HL-60 (cell line): ENCODE data around the gene C6orf136.
A peak's percentile ranks its signal among the peaks of the same experiment; 100 is the strongest.

Source experiments
- DNase-seq, 2 experiments: peaks; one replicate each; pipeline ENCODE4 v3.0.0-alpha.2; 2010 to 2020; ENCODE audit warnings: low read depth in 1 of 2, low spot score in 1 of 2
- H3K27ac ChIP-seq: fragments of 250-450 bp; sonication (Bioruptor Pico); replicated peaks from 2 replicates; pipeline ENCODE4 v1.5.1; 2020; ENCODE audit warnings: mild to moderate bottlenecking, moderate library complexity
- H3K27me3 ChIP-seq: fragments of 250-450 bp; sonication (Bioruptor Pico); 2 replicates; pipeline ENCODE4 v1.5.1; 2021; ENCODE audit warnings: mild to moderate bottlenecking, moderate library complexity; ENCODE audit not compliant: insufficient read depth, poor library complexity, severe bottlenecking
- H3K4me3 ChIP-seq: replicated peaks from 2 replicates; pipeline ENCODE4 v1.5.1; 2011; ENCODE audit warnings: mild to moderate bottlenecking, control low read depth, low read length; ENCODE audit not compliant: insufficient read depth
- GABPA ChIP-seq: IDR thresholded peaks from 2 replicates; pipeline ENCODE4 v1.6.1; 2012; ENCODE audit warnings: low read depth
- POLR2AphosphoS5 ChIP-seq: IDR thresholded peaks from 2 replicates; pipeline ENCODE4 v1.6.1; 2012; ENCODE audit warnings: low read depth
- SPI1 ChIP-seq: IDR thresholded peaks from 2 replicates; pipeline ENCODE4 v1.6.1; 2012; ENCODE audit warnings: low read depth, mild to moderate bottlenecking, borderline replicate concordance
- TF ChIP-seq, protein P1 (sequence below): IDR thresholded peaks from 2 replicates; pipeline ENCODE4 v1.6.1; 2012; ENCODE audit warnings: low read depth; ENCODE audit not compliant: insufficient replicate concordance
- TF ChIP-seq, protein P2 (sequence below): IDR thresholded peaks from one replicate; pipeline ENCODE4 v1.5.1; 2011; ENCODE audit warnings: low read length, control low read depth, inconsistent platforms; ENCODE audit not compliant: insufficient read depth

The C6orf136 gene

DNA sequence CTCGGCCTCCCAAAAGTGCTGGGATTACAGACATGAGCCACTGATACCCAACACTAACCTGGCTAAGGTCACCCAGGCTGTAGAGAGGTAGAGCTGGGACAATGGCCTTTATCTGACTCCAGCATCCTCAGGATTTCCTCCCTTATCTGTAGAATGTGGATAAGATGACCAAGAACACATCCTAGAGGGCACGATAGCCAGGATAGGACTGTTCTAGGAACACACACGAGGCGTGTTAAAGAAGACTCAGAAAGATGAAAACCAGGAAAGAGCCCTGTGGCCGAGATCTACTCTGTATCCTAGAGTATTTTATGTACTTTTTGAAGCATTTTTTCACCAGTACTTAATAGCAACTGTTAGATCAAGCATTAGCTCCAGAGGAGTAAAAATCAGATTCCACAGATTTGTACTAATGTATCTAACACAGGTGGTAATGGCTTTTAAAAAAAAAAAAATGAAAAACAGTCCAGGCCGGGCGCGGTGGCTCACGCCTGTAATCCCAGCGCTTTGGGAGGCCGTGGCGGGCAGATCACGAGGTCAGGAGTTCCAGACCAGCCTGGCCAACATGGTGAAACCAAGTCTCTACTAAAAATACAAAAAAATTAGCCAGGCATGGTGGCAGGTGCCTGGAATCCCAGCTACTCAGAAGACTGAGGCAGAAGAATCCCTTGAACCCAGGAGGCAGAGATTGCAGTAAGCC lies 47.2 kb upstream of the C6orf136 start:
- DNase-seq = no peak
- Histone ChIP-seq H3K27ac (no peak overlapping the region), H3K27me3 (no peaks in the 10 kb centered on the region), H3K4me3 (no peak overlapping the region)
- TF ChIP-seq GABPA (no peak), POLR2AphosphoS5 (peak; percentile 37; the same call in 1 of the 2 replicates)

DNA sequence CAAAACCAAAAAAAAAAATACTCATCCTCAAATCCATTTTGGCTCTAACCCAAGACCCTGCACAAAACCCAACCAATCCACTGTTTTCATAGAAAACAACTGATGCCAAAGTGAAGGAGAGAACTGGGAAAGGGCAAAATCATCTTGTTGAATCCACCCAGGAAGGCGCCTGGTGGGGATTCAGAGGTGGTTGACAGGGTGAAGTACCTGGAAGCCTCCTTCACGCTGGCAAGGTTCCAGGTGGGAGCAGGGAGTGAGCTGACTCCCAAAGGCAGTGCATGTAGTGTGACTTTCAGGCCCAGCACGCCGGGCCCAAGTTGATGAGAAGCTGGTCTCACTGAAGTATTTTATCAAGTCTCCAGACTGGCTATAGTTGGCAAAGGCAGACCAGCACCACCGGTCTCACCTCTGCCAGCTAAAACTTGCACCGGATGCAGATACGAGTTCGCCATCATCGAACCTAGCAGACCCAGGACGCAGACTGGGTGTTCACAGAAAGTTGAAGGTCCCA lies 46.4 kb upstream of the C6orf136 start:
- H3K27ac ChIP-seq = no peak overlapping the region
- TF ChIP-seq POLR2AphosphoS5 = no peak; the same call in 1 of the 2 replicates
- TF ChIP-seq, protein P1, sequence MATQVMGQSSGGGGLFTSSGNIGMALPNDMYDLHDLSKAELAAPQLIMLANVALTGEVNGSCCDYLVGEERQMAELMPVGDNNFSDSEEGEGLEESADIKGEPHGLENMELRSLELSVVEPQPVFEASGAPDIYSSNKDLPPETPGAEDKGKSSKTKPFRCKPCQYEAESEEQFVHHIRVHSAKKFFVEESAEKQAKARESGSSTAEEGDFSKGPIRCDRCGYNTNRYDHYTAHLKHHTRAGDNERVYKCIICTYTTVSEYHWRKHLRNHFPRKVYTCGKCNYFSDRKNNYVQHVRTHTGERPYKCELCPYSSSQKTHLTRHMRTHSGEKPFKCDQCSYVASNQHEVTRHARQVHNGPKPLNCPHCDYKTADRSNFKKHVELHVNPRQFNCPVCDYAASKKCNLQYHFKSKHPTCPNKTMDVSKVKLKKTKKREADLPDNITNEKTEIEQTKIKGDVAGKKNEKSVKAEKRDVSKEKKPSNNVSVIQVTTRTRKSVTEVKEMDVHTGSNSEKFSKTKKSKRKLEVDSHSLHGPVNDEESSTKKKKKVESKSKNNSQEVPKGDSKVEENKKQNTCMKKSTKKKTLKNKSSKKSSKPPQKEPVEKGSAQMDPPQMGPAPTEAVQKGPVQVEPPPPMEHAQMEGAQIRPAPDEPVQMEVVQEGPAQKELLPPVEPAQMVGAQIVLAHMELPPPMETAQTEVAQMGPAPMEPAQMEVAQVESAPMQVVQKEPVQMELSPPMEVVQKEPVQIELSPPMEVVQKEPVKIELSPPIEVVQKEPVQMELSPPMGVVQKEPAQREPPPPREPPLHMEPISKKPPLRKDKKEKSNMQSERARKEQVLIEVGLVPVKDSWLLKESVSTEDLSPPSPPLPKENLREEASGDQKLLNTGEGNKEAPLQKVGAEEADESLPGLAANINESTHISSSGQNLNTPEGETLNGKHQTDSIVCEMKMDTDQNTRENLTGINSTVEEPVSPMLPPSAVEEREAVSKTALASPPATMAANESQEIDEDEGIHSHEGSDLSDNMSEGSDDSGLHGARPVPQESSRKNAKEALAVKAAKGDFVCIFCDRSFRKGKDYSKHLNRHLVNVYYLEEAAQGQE = no peak
- no peak for TF ChIP-seq SPI1
- TF ChIP-seq, protein P2, sequence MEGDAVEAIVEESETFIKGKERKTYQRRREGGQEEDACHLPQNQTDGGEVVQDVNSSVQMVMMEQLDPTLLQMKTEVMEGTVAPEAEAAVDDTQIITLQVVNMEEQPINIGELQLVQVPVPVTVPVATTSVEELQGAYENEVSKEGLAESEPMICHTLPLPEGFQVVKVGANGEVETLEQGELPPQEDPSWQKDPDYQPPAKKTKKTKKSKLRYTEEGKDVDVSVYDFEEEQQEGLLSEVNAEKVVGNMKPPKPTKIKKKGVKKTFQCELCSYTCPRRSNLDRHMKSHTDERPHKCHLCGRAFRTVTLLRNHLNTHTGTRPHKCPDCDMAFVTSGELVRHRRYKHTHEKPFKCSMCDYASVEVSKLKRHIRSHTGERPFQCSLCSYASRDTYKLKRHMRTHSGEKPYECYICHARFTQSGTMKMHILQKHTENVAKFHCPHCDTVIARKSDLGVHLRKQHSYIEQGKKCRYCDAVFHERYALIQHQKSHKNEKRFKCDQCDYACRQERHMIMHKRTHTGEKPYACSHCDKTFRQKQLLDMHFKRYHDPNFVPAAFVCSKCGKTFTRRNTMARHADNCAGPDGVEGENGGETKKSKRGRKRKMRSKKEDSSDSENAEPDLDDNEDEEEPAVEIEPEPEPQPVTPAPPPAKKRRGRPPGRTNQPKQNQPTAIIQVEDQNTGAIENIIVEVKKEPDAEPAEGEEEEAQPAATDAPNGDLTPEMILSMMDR = no peak
- no peak for TF ChIP-seq GABPA
- DNase-seq = no peak

DNA sequence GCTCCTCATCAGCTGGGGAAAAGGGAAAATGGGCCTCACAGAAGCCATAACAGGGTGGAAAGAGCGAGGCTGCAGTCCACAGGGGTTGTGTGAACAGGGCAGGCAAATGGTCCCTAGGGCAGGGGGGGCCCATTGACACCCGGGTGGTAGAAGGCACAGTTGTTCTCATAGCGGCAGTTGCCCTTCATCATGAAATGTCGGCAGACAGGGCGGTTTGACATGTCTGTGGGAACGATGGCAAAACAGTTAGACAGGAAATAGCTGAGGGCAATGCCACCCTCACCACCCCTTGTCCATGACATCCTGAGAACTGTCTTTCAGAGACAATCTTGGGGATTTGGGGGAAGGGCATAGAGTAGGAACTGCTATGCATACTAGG lies 45.5 kb upstream of the C6orf136 start:
- no peaks in the 10 kb centered on the region for H3K27me3 ChIP-seq
- no peak overlapping the region for H3K4me3 ChIP-seq
- H3K27ac ChIP-seq = no peak overlapping the region

More for the DNA sequence above, 46.4 kb upstream of the C6orf136 start:
- Histone ChIP-seq H3K27me3 (no peaks in the 10 kb centered on the region), H3K4me3 (no peak overlapping the region)

DNA sequence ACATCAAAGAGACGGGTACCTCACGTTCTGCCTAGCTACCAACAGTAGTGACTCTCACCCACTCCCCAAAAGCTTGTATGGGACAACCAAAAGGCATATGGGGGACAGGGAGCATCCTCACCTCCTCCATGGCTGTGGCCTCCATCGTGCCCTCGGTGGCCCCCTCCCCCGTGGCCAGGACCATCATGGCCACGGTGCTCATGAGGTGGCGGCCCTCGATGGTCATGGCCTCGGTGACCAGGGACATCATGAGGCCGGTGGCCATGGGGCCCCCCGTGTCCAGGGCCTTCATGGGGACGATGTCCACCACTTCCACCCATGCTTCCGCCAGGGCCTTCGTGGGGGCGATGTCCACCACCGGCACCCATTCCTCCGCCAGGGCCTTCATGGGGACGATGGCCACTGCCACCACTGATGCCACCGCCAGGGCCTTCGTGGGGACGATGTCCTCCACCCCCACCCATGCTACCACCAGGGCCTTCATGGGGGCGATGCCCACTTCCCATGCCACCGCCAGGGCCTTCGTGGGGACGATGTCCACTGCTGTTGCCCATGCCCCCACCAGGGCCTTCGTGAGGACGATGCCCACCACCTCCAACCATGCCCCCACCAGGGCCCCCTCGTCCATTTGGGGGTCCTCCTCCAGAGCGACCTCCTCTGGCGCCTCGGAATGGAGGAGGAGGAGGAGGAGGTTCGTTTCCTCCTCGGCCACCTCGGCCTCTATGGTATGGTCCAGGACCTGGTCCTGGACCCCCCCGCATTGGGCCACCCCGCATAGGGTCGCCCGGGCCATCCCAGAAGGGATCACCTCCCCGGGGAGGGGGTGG lies 44.9 kb upstream of the C6orf136 start:
- Histone ChIP-seq H3K27ac (no peak overlapping the region), H3K4me3 (no peak overlapping the region), H3K27me3 (no peaks in the 10 kb centered on the region)
- TF ChIP-seq SPI1 = no peak
- TF ChIP-seq POLR2AphosphoS5 = 0 out of 2 replicates have a peak, but pooled peaks have one; percentile 28
- no peak for DNase-seq

More for the DNA sequence above, 45.5 kb upstream of the C6orf136 start:
- DNase-seq = no peak
- no peak for TF ChIP-seq SPI1

DNA sequence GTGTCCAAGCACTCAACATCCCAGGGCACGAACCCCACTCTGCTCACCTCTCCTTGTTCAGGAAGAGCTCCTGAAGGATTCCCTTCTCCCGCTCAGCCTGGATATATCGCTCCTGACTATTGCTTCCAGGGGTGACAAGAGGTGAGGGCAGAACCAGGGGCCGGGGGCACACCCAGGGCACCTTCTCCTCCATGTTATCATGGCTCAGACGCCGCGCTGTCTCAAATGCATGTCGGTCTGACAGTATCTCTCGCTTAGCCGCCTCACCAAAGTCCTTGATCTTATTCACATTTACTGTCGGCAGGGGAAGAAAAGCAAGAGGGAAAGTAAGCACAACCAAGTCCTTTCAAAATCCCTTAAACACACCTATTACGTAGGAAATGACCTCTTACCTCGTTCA lies 43.0 kb upstream of the C6orf136 start:
- Histone ChIP-seq H3K27me3 (no peaks in the 10 kb centered on the region), H3K4me3 (no peak overlapping the region), H3K27ac (no peak overlapping the region)
- no peak for DNase-seq
- TF ChIP-seq, protein P1 = no peak
- TF ChIP-seq SPI1 (no peak), POLR2AphosphoS5 (no peak), GABPA (no peak)
- TF ChIP-seq, protein P2 = no peak
